Measurements from ENCODE around the gene PLXDC2.

Gene PLXDC2

GRCh38 chr10:19872504-19873271 is 56.5 kb downstream of the PLXDC2 start:
- no peak for DNase-seq (ENCODE audit: low spot score)
- no peak for TF ChIP-seq CTCF (IDR thresholded peaks at IDR 0.05)
- Histone ChIP-seq H3K27ac (peak overlapping the region in 1 of 2 donors; percentile 60), H3K4me3 (peak overlapping the region; percentile 25)

GRCh38 chr10:19874190-19874589 is 58.0 kb downstream of the PLXDC2 start:
- no peak overlapping the region for H3K27ac ChIP-seq
- TF ChIP-seq CTCF (IDR thresholded peaks at IDR 0.05): no peak
- no peak overlapping the region for H3K4me3 ChIP-seq

GRCh38 chr10:19874791-19875190 is 58.6 kb downstream of the PLXDC2 start:
- DNase-seq (ENCODE audit: low spot score): no peak
- H3K27ac ChIP-seq: no peak overlapping the region
- H3K4me3 ChIP-seq: no peak overlapping the region
- TF ChIP-seq CTCF (IDR thresholded peaks at IDR 0.05): no peak

More at GRCh38 chr10:19874190-19874589, 58.0 kb downstream of the PLXDC2 start:
- no peak for DNase-seq (ENCODE audit: low spot score)

GRCh38 chr10:19876570-19876969 is 60.3 kb downstream of the PLXDC2 start:
- Histone ChIP-seq H3K4me3 (no peak overlapping the region), H3K27ac (no peak overlapping the region)
- no peak for TF ChIP-seq CTCF (IDR thresholded peaks at IDR 0.05)
- DNase-seq (ENCODE audit: low spot score): no peak

GRCh38 chr10:19877466-19878255 is 61.4 kb downstream of the PLXDC2 start:
- no peak for TF ChIP-seq CTCF (IDR thresholded peaks at IDR 0.05)
- Histone ChIP-seq H3K27ac (peak overlapping the region in 1 of 2 donors; percentile 61), H3K4me3 (peak overlapping the region; percentile 40)
- DNase-seq (ENCODE audit: low spot score): no peak

GRCh38 chr10:19882621-19883020 is 66.4 kb downstream of the PLXDC2 start:
- Histone ChIP-seq H3K27ac (no peak overlapping the region), H3K4me3 (no peak overlapping the region)
- no peak for TF ChIP-seq CTCF (IDR thresholded peaks at IDR 0.05)
- DNase-seq (ENCODE audit: low spot score): no peak
